Dermis blood vessel endothelial cell (primary cell): ENCODE results near the gene MRGPRG. TPM values are rescaled to one million over a fixed set of nuclear protein-coding genes. Genes with fewer than 3 reads are reported as not detected.

ENCODE experiments used
- DNase-seq: peaks from one replicate; pipeline ENCODE4 v3.0.0; 2010
- total RNA-seq: library from RNA; depleted of rRNA; stranded (reverse); fragments of >200 nt; gene quantifications from 2 replicates; pipeline ENCODE4 v1.2.3, GENCODE V29; 2014

The MRGPRG gene
- total RNA-seq, 1 donor from 2014 or later = not detected

DNA sequence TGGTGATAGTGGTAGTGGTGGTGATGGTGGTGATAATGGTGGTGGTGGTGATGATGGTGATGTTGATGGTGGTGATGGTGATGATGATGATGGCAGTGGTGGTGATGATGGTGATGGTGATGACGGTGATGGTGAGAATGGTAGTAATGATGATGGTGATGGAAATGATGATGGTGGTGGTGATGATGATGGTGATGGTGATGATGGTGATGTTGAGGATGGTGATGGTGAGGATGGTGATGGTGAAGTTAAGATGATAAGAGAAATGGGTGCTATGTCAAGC lies 11.8 kb downstream of the MRGPRG start:
- no peak for DNase-seq

DNA sequence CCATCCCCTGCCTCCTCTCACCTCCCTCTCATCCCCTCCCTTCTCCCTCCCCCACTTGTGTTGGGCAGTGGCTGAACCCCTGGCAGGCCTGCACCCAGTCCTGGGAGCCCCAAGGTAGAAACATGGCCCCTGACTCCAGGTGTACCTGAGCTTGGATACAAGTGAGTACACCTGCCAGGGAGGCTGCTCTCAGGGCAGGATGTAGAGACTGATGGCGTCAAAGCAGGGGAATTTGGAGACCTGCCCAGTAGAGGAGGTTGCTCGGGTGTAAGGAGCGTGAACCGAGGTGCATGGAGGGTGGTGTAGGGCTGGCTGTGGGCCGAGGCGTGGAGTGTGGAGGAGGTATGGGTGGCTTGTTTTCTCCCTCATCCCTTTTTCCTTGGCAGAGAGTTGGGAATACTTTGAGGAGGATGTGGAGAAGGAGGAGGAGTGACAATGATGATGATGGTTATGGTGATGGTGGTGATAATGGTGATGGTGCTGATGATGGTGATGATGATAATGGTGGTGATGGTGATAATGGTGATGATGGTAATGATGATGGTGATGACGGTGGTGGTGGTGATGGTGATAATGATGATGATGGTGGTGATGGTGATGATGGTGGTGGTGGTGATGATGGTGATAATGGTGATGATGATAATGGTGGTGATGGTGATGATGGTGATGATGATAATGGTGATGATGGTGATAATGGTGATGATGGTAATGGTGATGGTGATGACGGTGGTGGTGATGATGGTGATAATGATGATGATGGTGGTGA lies 12.3 kb downstream of the MRGPRG start:
- no peak for DNase-seq

DNA sequence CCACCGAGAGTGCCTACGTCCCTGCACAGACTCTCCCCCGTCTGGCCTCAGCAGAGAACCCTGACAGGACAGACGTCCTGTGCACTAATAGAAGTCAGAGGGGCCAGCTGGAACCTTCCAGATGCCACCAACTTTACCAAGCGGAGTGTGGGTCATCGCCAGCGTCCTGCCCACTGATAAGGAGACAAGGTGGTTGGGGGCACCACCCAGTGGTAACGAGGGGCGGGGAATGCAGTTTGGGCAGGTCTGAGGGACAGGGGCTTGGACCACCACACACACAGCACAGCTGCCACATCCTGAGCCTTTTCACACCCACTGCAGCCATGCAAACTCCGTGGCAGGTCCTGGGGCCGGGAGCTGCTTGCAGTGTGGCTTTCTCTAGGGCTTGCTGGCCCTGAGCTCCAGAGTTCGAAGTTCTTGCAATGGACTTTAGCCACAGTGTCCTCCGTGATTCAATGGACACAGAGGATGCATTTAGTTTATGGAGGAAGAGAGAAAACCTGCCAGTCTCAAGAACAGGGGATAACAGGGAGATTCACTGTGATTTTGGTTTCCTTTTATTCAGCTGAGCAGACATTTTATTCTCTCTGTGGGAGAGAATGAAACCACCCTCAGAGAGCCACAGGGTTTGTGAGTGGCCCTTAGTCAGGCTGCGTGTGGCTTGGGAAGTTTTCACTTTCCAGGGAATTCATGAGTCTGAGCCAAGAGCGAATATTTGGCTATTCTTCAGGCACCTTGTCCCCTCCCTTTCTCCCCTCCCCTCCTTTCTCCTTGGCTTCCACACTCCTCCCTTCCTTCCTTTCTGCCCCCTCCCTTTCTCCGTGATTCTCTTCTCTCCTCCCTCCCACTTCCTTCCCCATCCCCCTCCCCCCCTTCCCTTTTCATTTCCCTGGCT lies 13.1 kb downstream of the MRGPRG start:
- DNase-seq = no peak

DNA sequence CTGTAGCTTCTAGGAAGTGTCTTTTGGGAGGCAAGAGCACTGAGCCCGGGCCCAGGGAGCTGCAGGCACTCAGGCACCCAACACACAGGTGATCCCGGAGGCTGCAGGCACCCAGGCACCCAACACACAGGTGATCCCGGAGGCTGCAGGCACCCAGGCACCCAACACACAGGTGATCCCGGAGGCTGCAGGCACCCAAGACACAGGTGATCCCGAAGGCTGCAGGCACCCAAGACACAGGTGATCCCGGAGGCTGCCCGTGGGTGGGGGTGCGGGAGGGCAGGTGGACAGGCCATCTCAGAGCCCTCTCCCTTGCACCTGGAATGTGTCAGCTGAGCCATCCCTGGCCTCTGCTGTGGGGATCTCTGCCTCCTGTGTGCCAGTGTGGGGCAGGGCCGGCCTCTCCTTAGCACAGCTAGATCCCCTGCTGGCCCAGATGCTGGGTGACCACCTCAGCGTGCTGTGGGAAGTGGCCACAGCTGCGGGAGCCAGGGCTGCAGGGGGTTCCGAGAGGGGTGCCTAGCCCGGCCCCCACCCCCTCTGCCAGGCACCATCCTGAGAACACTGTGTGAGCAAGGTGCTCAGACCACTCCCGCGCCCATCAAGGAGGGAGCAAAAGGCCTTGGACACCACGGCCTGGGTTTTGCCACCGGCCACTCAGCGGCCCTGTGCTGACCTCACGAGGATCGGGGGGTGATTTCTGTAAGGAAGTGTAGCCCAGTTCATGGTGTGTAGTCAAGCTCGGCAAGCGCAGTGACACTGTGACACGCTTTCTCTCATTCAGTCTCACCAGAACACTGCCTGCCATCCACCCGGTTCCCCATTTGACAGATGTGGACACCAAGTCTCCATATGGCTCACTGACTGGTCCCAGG lies 14.2 kb downstream of the MRGPRG start:
- no peak for DNase-seq

DNA sequence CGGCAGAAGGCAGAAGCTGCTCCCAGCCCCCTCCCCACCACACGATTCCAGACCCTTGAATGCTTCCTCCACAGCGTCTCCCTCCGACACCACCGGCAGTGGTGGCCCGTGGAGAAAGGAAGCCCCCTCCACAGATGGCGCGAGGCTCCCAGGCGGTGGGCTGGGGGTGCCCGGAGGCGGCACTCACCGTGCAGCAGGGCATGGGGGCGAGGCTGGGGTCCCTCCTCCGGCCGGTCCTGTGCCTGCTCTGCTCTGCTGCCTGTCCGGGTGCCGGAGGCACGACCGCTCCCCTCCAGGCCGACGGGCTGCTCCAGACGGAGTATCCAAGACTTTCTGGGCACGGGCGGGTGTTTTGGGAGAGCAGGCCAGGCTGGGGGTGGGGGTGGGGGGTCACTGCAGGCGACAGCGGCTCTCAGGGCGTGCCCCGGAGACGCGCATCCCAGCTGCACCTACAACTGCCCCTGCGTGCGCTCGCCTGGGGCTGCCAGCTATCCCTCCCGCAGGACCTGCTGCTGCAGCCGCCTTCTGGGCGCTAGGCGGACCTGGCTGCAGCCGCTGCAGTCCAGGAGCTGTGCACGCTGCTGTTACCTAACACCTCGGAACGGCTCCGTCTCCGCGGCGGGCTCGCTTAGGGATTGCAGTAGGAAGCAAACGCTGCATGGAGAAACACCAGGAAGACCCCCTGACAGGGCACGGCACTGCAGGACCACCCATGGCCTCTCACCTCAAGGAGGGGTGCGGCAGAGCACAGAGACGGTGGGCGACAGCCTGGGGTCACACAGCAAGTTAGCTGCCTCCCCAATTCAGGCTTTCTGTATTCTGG lies 15.2 kb downstream of the MRGPRG start:
- DNase-seq = no peak

DNA sequence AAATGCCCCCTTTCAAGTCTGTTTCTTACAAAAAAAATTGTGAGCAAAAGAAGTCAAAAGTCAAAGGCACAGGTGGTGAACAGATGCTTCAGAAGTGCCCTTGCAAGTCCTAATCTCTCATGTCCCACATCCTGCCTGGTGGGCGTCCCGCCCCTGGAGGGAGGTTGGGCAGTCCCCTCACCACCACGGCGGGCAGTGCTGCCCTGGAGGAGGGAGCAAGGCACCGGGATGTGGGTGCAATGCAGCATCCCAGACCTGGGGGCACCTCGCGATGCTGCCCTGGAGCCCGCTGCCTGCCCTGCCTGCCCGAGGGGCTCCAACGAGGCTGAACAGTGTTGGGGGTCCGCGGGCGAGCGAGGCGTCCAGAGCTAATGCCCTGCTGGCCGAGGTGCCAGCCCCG lies 15.9 kb downstream of the MRGPRG start:
- DNase-seq = no peak

DNA sequence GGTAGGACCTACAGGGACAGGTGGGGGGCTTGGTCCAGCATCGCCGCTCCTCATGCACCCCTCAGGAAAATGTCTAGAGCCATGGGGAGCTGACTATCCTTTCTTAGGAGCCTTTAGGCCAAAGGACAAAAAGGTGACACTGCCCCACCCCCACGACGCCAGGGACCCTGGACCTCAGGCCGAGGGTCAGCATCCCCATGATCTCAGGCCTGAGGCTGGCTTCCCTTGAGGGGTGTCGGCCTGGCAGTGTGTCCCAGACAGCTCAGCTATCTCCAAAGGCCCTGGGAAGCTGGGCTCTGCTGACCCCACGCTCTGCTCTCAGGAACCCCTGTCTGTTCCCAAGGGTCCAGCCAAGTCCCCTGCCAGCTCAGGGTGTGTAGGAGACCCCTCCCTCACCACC lies 16.3 kb downstream of the MRGPRG start:
- no peak for DNase-seq

DNA sequence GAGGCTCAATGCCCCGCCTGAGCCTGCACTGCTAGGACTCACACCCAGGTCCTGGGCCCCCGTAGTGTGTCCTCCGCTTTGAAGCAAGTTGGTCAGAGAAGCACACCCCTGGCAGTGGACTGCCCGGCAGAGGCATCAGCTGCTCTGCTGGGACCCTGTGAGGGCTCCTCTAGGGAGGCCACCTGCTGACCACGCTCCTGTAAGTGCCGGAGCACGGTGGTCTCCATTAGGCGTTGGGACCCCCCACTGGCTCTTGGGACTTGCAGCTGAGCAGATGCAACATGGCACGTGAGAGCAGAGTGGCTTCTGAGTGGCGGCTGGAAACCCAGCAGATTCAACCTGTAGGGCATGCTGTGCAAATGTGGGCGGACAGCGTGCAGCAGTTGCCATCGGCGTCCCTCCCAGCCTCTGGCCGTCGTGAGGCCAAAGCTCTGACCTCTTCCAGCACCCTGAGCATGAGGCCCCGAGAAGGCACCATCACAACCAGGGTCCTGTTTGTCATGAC lies 16.9 kb downstream of the MRGPRG start:
- no peak for DNase-seq

DNA sequence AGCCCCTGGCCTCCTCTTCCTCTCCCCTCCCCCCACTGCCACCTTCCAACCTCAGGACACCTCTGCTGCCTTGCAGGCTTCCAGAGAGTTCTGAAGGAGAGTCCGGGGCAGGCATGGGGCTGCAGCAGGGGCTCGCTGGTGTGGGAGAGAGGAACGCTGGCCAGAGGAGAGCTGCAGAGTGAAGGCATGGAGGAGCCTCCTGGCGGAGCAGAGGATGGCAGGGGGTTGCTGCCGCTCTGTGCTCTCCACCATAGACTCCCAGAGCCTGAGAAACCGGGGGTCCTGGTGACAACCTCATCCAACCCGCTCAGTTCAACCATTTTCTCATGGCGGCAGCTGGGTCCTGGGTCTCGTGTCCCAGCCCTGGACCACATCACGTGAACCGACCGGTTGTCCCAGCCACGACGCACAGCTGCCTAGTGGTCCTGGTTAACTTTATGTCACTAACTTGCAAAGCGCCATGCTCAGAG lies 17.5 kb downstream of the MRGPRG start:
- DNase-seq = no peak

DNA sequence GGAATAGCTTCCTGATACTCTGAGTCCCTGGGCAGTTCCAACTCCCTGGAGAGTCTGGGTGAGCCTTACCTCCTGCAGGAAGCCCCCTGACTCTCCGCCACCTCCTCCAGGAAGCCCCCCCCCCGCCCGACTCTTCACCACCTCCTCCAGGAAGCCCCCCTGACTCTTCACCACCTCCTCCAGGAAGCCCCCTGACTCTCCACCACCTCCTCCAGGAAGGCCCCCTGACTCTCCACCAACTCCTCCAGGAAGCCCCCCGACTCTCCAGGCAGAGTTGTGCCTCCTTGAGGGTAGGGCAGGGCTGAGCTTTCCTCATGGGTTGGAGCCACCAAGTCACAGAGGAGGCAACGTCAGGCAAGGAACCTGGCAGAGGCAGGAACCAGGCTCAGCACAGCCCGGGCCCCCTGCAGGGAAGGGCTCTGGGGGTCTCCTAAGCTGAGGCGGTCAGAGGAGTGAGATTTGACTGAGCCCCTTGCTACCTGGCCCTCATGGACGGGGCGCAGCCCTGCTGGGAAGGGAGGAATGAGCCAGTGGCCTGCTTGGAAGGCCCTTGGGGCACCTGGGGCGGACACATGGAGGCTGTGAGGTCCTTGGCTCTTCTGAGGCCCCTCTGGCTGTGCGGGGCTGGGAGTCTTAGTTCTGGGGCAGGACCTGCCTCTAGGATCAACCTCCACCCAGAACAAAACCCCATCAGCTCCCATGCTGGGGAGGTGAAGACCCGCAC lies 18.1 kb downstream of the MRGPRG start:
- no peak for DNase-seq

DNA sequence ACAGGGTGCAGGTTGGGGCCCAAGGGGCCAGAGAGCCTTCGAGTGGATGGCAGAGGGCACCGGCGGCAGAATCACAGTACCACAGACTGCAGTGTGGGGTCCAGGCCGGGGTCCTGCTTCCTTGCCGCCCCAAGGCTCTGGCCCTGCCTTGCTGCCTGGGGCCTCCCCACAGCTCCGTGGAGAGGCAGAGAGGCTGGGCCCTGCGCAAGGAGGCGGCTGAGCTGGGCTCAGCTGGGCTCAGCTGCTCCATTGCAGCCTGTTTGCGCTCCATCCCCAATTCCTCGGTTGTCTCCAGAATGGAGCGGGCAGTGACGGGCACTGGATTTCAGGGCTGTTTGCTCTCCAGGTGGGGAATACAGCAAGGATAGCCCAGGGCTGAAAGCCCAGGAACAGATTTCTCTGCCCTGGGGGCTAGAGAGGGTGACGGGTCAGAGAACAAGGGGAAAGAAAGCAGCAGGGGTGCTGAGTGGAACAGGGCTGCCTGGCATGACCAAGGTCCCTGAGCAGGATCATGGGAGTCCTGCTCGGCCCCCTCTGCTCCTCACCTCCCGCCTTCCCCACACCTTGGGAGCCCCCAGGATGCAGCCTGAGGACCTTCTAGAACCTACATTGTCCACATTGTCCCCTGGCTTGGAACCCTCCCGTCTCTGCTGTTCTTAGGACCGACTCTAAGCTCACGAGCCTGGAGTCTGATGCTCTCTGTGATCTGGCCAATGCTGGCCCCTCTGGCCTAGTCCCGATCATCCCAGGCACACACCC lies 18.9 kb downstream of the MRGPRG start:
- DNase-seq = no peak

DNA sequence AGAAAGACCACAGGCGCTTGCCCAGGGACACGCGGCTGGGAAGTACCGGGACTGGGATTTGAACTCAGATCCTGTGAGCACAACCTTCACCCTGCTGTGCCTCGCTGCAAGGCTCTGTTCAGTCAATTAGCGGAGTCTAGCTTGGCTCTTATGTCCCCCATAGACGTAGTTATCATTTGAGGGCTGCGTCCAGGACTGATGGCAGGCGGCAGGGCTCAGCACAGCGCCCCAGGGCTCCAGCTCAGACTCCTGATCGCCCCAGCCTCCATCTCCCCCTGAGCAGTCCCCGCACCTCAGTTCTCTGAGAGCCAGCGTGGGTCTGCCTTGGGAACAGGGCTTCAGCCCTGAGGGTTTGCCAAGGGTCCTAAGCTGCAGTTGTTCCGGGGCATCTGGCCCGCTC lies 19.8 kb downstream of the MRGPRG start:
- DNase-seq = no peak

DNA sequence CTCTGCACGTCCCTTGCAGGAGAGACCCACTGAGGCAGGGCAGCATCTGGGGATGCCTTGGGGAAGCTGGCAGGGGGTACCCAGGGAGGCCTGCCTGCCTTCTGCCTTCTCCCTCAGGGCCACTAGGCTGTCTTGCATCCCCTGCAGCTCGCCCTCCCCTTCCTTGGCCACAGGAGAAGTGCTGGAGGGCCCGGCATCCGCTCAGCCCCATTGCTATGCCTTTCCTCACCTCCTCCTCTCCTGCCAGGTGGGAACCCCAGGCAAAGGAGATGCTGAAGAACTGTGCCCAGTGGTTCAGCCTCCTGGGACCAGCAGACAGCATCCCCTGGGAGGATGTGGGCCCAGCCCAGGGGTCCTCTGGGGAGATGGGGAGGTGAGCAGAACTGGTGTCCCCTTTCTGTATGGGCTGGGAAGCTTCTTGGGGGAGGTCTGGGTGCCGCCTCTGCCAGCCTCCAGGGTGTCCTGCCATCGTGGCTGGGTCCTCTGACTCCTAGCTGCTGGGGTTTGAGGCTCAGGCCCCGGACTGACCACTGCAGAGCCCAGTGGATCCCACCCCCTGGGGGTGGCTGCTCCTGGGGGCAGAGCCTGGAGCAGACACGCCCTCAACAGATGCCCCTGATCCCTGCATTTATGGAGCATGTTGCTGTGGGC lies 20.6 kb downstream of the MRGPRG start:
- DNase-seq = no peak

DNA sequence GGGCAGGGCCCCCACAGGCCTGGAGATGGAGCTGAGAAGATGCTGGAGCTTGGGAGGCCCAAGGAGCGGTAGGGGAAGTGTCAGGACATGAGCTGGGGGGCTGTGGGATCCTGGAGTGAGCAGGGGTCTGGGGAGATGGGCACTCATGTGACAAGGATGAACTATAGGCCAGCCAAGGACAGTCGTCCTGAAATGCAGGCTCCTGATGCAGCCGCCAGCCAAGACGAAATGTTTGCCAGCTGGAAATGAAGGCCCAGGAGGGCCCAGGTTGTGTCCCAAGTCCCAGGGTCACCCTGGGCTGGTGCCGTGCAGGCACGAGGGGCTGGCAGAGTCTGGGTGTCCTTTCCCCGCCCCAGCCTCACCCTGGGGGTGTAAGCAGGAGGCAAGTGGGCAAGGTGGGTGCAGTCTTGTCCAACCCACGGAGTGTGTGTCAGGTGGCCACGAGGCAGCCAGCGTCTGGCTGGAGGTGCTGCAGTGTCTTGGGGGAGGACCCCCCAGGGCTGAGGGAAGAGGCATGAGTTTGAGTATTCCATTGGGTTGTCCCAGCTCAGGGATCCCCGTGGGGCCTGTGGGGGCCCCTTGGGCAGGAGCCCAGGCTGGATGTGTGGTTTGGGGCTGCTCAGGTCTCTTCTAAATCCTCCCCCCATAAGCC lies 21.4 kb downstream of the MRGPRG start:
- no peak for DNase-seq

DNA sequence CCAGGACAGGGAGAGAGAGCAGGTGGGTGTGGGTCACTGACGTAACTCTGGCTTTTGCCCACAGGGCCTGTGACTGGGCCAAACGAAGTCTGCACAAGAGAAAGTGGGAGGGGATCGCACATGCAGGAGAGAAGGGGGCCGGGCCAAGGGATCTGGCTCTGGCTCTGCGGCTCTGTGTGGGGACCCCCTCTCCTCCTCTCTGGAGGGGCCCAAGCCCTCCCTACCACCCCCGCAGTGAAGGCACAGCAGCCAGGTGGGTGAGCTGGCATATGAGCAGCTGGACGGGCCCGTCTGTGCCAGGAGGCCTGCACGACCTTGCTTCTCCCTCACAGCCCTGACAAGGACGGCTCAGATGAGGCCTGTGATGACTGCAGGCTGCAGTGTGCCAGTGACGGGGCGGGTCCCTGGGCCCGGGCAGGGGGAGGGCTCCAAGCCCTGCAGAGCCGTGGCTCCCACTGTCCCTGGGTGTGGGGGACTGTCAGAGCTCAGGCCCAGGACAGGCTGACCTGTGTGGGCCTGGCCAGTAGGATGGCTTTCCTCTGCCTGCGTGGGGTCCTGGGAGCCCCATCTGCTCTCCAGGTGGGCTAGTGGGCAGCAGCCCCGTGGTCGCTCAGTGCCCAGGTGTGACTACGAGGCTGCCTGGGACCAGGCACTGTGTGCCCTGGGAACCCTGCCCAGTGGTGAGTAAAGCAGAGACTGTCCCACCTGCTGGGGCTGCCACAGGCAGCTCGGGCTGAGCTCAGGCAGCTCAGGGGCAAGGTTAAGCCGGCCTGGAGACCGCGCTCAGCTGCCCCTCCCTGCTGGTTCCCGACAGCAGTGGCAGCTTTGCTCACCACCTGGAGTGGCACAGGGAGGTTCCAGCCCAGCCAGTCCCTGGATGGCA lies 22.2 kb downstream of the MRGPRG start:
- DNase-seq = no peak

DNA sequence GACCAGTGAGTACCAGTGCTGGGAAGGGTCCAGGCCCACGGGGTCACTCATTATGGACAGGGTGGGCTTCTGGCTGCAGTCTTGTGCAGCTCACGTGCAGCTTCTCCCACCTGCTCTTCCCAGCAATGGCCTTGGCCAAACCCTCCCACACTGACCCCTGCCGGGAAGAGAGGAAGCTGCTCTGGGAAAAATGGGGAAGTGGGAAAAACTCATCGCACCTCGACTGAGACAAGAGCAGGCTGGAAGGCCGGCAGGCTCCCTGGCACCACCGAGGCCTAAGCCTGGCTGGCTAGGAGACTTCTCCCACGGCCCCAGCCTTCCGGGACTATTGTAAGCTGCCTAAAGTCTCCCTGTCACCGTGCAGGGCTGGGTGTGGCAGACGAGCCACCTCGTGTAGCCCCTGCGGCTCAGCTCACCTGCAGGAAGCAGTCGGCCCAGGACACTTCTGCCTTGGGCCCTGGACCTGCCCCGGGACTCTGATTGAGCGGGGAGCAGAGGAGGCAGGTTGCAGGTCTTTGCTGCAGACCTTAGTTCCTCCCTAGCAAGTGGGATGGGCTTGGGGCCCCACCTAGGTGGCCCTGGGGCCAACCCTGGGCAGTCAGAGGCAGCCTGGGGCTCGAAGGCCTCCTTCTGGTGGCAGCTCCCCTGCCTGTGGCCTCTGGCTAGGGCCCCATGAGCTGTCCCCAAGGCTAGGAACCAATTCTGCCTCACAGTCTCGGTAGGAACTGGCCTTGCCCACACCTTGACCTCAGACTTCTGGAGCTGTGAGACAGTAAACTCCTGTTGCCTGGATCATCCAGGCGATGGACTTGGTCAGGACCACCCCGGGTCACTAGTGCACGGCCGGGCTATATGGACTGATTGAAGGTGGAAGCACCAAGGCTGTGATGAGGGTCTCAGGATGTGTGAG lies 23.1 kb downstream of the MRGPRG start:
- DNase-seq = peak; percentile 61
